Kidney epithelial cell (primary cell): Measurements from ENCODE around the gene RTEL1. TPM values are rescaled to one million over a fixed set of nuclear protein-coding genes. Genes with fewer than 3 reads are reported as not detected.

Source experiments
- DNase-seq: peaks from one replicate; pipeline ENCODE4 v3.0.0-alpha.2; 2010; ENCODE audit warnings: low read depth
- H3K27me3 ChIP-seq: 2 replicates; pipeline ENCODE4 v1.6.0; 2011; ENCODE audit warnings: low read length; ENCODE audit not compliant: control insufficient read depth, insufficient read depth
- H3K36me3 ChIP-seq: 2 replicates; pipeline ENCODE4 v1.5.1; 2011; ENCODE audit warnings: low read length; ENCODE audit not compliant: control insufficient read depth, insufficient read depth
- H3K4me3 ChIP-seq: 2 replicates; pipeline ENCODE4 v1.5.1; 2011; ENCODE audit warnings: low read depth, mild to moderate bottlenecking, control low read depth, low read length
- total RNA-seq: library from RNA; depleted of rRNA; stranded (reverse); fragments of >200 nt; gene quantifications from 2 replicates; pipeline ENCODE4 v1.2.3, GENCODE V29; 2015
- TF ChIP-seq, protein P1 (sequence below): IDR thresholded peaks from 2 replicates; pipeline ENCODE4 v1.5.1; 2011; ENCODE audit warnings: mild to moderate bottlenecking, moderate library complexity, low read length, control low read depth, inconsistent platforms; ENCODE audit not compliant: insufficient read depth, poor library complexity, severe bottlenecking

RTEL1 gene
- total RNA-seq, 1 donor from 2014 or later, result 30.7 TPM

DNA sequence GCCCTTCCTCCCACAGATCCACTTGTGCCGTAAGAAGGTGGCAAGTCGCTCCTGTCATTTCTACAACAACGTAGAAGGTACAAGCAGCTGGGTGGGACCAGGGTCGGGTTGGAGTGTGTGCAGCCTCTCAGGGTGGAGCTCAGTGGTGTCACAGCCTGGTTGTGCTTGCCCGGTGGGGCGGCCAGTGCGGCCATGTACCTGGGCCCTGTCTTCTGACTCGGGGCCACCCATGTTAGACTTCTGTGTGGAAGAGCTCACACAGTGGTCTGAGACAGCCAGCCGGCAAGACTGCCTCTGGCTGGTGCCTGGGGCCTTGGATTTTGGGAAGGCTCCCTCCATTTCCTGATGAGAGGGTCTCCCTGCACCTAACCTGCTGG lies 4.7 kb downstream of the RTEL1 start:
- H3K36me3 ChIP-seq, result peaks cover 1% of the 10 kb centered on the region

DNA sequence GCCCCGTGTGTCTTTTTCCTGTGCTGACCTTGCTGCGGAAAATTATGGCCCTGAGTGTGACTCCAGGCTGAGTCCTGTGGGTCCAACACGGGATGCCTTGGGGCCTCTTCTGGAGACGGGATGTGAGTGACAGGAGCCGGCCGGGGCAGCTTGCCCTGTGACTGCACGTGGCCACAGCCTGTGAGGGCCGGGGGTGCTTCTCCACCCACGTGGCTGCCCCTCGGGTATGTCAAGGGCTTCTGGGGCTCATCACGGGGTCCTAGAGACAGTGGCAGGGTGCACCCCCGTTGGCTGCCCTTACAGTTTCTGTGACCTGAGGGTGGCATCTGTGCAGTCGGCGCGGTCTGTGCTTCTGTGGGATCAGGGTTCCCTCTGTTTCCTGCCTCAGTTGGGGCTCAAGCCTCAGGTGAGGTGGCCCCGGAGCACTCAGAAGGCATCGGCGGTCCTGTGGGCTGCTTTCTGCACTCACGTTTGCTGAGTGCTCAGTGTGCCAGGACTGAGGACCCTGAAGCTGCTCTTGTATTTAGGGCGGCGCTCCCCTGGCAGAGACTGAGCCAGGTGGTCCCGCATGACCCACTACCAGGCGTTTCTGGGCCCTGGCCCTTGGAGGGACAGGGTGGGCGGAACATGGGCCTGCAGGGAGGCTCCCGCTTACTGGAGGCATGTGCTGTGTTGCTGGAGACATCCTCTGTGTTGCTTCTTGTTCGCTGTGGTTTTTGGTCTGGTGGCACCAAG lies 5.4 kb downstream of the RTEL1 start:
- TF ChIP-seq, protein P1, sequence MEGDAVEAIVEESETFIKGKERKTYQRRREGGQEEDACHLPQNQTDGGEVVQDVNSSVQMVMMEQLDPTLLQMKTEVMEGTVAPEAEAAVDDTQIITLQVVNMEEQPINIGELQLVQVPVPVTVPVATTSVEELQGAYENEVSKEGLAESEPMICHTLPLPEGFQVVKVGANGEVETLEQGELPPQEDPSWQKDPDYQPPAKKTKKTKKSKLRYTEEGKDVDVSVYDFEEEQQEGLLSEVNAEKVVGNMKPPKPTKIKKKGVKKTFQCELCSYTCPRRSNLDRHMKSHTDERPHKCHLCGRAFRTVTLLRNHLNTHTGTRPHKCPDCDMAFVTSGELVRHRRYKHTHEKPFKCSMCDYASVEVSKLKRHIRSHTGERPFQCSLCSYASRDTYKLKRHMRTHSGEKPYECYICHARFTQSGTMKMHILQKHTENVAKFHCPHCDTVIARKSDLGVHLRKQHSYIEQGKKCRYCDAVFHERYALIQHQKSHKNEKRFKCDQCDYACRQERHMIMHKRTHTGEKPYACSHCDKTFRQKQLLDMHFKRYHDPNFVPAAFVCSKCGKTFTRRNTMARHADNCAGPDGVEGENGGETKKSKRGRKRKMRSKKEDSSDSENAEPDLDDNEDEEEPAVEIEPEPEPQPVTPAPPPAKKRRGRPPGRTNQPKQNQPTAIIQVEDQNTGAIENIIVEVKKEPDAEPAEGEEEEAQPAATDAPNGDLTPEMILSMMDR, result no peak
- DNase-seq, result no peak
- no peaks in the 10 kb centered on the region for H3K27me3 ChIP-seq
- no peak overlapping the region for H3K4me3 ChIP-seq
- H3K36me3 ChIP-seq, result peaks cover 1% of the 10 kb centered on the region

More for the DNA sequence above, 4.7 kb downstream of the RTEL1 start:
- DNase-seq, result no peak
- no peak overlapping the region for H3K4me3 ChIP-seq
- H3K27me3 ChIP-seq, result no peaks in the 10 kb centered on the region
- TF ChIP-seq, protein P1, result no peak

DNA sequence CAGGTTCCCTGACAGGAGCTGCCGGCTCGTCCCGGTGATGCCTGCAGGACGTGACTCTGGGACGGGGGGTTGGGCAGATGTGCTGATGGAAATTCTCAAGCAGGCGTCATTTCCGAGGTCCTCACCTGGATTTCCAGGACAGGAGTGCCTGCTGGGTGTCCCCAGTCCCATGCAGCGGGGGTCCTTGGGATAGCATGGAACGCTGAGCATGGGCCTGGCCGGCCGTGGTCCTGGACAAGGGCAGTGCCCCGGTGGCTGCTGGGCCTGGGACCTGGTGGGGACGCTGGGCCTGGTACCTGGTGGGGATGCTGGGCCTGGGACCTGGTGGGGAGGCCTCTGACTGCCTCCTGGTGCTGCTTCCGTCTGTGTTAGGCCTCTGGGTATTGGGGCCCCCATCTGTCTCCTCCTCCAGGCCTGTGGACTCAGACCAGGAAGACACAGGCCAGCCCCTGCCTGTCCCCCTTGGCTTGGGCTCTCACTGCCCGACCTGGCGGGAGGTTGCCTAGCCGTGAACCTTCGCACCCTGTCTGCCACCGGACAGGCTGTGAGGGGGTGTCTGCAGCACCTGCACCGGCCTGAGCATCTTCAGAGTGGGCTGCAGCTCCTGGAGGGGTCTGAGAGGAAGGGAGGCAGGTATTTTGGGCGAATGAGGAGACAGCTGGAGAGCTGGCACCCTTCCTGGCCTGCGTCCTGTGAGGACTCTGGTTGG lies 6.2 kb downstream of the RTEL1 start:
- TF ChIP-seq, protein P1, result no peak
- no peak for DNase-seq
- no peak overlapping the region for H3K4me3 ChIP-seq
- peaks cover 1% of the 10 kb centered on the region for H3K36me3 ChIP-seq
- no peaks in the 10 kb centered on the region for H3K27me3 ChIP-seq

DNA sequence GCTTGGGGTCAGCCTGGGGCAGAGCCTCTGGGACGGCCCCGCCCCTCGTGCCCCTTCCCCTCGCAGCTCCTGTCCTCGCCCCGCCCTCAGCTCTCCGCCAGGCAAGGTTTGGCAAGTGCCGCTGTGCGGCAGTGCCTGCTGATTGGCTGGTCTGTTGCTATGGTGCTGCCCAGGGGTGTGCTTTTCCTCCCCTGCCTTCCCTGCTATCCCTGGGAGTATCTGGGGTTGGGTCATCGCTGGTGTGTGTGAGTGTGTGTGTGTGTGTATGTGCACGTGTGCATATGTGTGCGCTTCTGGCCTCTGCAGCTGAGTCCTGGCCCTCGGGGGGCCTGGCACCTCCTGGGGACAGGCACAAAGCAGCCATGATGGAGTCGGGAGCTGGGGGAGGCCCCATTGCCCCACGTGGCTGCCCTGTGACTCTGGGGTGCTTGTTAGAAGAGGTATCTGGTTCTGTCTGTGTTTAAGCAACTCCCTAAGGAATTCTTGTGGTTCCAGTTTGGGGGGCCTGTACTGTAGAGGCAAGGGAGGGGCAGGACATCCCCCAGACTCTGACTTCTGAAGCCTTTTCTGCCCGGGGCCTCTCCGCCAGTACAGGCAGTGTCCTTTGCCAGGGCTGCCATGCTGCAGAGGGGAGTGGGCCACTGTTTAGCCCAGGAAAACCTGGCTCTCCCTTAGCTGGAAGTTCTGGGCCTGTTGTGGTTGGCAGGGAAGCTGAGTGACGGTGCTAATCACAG lies 6.9 kb downstream of the RTEL1 start:
- Histone ChIP-seq H3K36me3 (peaks cover 1% of the 10 kb centered on the region), H3K4me3 (no peak overlapping the region), H3K27me3 (no peaks in the 10 kb centered on the region)
- TF ChIP-seq, protein P1, result no peak
- DNase-seq, result no peak

DNA sequence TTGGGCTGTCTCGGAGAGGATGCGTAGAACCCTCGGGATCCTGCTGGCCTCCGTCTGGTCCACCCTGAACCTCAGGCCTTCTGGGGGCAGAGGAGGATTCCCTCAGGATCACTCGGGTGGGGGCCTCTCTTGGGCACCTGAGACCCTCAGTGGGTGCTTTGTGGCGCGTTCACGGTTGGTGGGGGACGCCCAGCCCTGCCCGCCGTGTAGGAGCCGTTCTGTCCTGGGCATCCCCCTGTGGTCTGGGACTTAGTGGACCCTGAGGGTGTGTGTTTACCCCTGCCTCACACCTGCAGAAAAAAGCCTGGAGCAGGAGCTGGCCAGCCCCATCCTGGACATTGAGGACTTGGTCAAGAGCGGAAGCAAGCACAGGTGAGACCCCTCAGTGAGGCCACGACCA lies 7.6 kb downstream of the RTEL1 start:
- Histone ChIP-seq H3K36me3 (peaks cover 1% of the 10 kb centered on the region), H3K4me3 (no peak overlapping the region), H3K27me3 (no peaks in the 10 kb centered on the region)
- TF ChIP-seq, protein P1, result no peak
- DNase-seq, result no peak
